Lung microvascular endothelial cell (primary cell): ENCODE results near the gene NPRL2. TPM values are rescaled to one million over a fixed set of nuclear protein-coding genes. Genes with fewer than 3 reads are reported as not detected.

Experiments
- DNase-seq, 2 donors: peaks; one replicate each; pipeline versions ENCODE4 v3.0.0 to v3.0.0-alpha.2; 2010; ENCODE audit warnings: low read depth in 2 of 2
- total RNA-seq: library from RNA; depleted of rRNA; stranded (reverse); fragments of >200 nt; gene quantifications from 2 replicates; pipeline ENCODE4 v1.2.1, GENCODE V29; 2014

NPRL2 gene
- total RNA-seq, result 12.0 and 17.3 TPM in 2 replicates

GRCh38 chr3:50350527-50351322, at the start of gene NPRL2, which contains the start of gene CYB561D2:
NPRL2 (minus strand) TSS chr3:50350775; CDS start chr3:50350652, 123 bp downstream.
CYB561D2 (plus strand) TSS chr3:50350862; CDS start chr3:50351434, 572 bp downstream.
- DNase-seq, result peak; percentile 92 to 96

- no peak for DNase-seq
Measured at GRCh38 chr3:50396502-50396901, 45.9 kb upstream of the NPRL2 start.

- no peak for DNase-seq
Measured at GRCh38 chr3:50395070-50395860, 44.7 kb upstream of the NPRL2 start.

GRCh38 chr3:50393061-50393460, 42.5 kb upstream of the NPRL2 start:
- no peak for DNase-seq

GRCh38 chr3:50392101-50392715, 41.6 kb upstream of the NPRL2 start:
- DNase-seq, result no peak

- DNase-seq, result peak; percentile 26 to 70
Measured at GRCh38 chr3:50390508-50391224, 40.1 kb upstream of the NPRL2 start.

- no peak for DNase-seq
Measured at GRCh38 chr3:50389414-50389767, 38.8 kb upstream of the NPRL2 start.

- no peak for DNase-seq
Measured at GRCh38 chr3:50388720-50389413, 38.3 kb upstream of the NPRL2 start.

- peak; percentile 17 to 18 for DNase-seq
Measured at GRCh38 chr3:50388016-50388719, 37.6 kb upstream of the NPRL2 start.

- DNase-seq, result no peak
Measured at GRCh38 chr3:50385754-50386153, 35.2 kb upstream of the NPRL2 start.

GRCh38 chr3:50383750-50384149, 33.2 kb upstream of the NPRL2 start:
- DNase-seq, result no peak

GRCh38 chr3:50382722-50383121, 32.1 kb upstream of the NPRL2 start:
- DNase-seq, result no peak

- DNase-seq, result no peak
Measured at GRCh38 chr3:50381383-50381782, 30.8 kb upstream of the NPRL2 start.

- DNase-seq, result no peak
Measured at GRCh38 chr3:50380405-50381085, 30.0 kb upstream of the NPRL2 start.

- DNase-seq, result no peak
Measured at GRCh38 chr3:50378757-50379156, 28.2 kb upstream of the NPRL2 start.

GRCh38 chr3:50378024-50378423, 27.4 kb upstream of the NPRL2 start:
- DNase-seq, result no peak

- DNase-seq, result no peak
Measured at GRCh38 chr3:50375258-50375931, 24.8 kb upstream of the NPRL2 start.

GRCh38 chr3:50374363-50375257, 24.0 kb upstream of the NPRL2 start:
- DNase-seq, result no peak
